Medulla oblongata (tissue), 1 donor: ENCODE results near the gene FH.
A peak's percentile ranks its signal among the peaks of the same experiment; 100 is the strongest.

Experiments used
- DNase-seq: peaks from one replicate; pipeline ENCODE4 v3.0.0-alpha.2; 2015; ENCODE audit errors: extremely low spot score

The FH gene

DNA sequence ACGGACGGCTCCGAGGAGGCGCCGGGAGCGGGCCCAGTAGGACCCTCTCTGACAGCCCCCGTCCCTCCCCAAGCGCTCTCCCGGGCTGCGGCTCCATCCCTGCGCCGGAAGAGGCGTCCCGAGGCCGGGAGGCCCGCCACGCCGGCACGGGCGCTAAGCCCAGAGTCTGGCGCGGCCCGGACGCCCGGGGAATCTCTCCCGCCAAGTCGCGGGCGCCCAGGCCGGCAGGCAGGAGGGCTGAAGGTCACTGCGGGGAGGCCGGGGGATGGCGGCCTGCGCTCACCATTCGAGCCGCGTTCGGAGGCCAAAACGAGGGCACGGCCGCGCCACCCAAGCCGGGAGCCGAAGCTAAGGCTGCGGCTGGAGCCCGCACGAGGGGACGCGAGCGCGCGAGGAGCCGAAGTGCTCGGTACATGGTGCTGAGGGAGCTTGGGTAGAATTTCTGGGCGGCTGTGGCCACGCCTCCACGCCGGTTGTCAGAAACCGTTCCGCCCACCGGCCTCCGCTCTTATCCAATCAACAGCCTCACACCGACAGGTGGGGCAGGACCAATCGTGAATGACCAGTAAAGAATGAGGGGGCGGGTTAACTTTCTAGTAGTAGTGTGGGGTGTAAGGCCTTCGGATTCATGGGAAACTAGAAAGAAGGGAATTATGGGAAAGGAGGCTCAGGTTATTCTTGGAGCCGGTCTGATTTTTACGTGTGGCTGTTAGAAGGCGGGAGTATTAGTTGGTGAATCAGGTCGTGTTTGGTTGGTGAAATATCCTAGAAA is at the start of gene FH:
TSS of gene FH (minus strand) at position 448 of the 772 bp plus-strand sequence. CDS start at position 415, 33 bp downstream.
- peak; percentile 99 for DNase-seq

GRCh38 chr1:241560849-241561187 is 41.3 kb upstream of the FH start:
- no peak for DNase-seq

- no peak for DNase-seq
Measured at GRCh38 chr1:241560146-241560848, 40.7 kb upstream of the FH start.

GRCh38 chr1:241557551-241558193 is 38.1 kb upstream of the FH start:
- no peak for DNase-seq

GRCh38 chr1:241557031-241557430 is 37.5 kb upstream of the FH start:
- no peak for DNase-seq

- DNase-seq = no peak
Measured at GRCh38 chr1:241555526-241555925, 36.0 kb upstream of the FH start.

DNA sequence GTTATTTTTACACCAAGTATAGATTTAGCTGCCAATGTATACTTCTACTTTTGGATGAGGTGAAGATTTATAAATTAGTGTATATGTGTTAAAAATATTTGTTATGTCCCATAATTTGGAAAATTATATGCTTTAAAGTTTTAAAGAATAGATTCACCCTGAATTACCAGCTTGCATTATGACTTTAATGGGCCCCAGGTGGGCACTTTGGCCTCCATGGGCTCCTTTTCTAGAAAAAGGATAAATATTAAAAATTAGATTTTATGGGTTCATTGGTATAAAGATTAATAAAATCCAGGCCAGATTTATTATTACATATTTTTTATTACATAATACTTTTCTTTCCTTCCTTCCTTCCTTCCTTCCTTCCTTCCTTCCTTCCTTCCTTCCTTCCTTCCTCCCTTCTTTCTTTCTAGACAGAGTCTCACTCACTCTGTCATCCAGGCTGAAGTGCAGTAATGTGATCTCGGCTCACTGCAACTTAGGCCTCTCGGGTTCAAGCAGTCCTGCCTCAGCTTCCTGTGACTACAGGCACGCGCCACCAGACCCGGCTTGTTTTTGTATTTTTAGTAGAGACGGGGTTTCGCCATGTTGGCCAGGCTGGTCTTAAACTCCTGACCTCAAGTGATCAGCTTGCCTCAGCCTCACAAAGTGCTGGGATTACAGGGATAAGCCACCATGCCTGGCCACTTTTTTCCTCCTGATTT is 34.5 kb upstream of the FH start:
- DNase-seq = no peak

GRCh38 chr1:241551759-241552638 is 32.4 kb upstream of the FH start:
- peak; percentile 71 for DNase-seq

GRCh38 chr1:241550318-241550717 is 30.8 kb upstream of the FH start:
- no peak for DNase-seq

- no peak for DNase-seq
Measured at GRCh38 chr1:241548008-241548407, 28.5 kb upstream of the FH start.

DNA sequence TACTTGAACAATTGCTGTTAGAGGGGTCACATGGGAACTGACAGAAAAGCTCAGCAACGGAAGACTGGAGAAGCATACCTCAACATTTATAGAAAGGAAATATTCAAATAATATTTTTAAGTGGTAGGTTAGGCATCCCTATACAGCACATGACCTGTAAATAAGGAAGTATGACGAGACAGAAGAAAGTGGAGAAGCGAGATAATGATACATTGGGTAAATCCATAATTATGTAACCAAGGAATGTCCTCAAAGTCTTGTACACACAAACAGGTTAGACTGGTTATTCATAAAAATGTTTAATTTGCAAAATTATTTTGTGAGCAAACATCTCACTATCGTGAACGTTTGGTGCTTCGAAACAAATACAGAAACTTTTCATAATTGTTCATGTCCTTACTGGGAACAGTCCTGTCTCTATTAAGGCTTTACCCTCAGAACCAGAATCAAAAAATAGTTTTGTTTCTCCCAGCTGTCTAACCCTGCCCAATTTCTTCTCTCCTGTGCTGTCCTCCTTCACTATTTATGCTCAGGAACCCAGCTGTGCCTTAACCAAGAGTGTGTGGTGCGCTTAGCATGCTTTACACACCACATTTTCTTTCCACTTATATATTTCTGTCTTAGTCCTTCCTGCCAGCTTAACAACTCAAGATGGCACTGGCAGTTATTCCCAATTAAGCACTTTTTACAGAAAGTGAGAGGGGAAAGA is 22.8 kb upstream of the FH start:
- DNase-seq = no peak

GRCh38 chr1:241536969-241537368 is 17.4 kb upstream of the FH start:
- DNase-seq = no peak

- no peak for DNase-seq
Measured at GRCh38 chr1:241536304-241536703, 16.7 kb upstream of the FH start.

- no peak for DNase-seq
Measured at GRCh38 chr1:241533326-241534115, 14.0 kb upstream of the FH start.

DNA sequence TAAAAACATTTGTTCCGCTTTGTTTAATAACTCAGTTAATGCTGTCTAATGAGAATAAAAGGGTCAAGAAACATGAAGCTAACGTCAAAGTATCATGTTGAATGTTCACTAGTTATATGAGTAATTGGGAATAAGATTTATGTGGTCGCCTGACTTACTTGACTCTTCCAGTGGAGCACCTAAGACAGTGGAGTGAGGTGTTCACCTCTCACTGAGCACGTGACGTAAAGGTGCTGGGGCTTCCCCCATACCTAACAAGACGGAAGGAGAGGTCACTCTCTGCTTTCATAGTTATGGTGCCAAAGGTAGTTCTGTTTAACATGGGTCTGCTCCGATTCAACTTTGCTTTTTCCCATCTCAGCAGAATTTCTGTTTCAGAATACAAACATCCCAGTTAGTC is 13.3 kb upstream of the FH start:
- no peak for DNase-seq

GRCh38 chr1:241532162-241532531 is 12.6 kb upstream of the FH start, which contains the start of gene KMO:
Gene KMO (plus strand): TSS chr1:241532378. CDS start chr1:241532445, 67 bp downstream.
- peak; percentile 15 for DNase-seq

GRCh38 chr1:241531195-241532161 is 11.9 kb upstream of the FH start:
- DNase-seq = peak; percentile 87

GRCh38 chr1:241527146-241527545 is 7.6 kb upstream of the FH start:
- DNase-seq = no peak

- DNase-seq = no peak
Measured at GRCh38 chr1:241525026-241525425, 5.5 kb upstream of the FH start.
